ENCODE data around the gene NUFIP2.

The NUFIP2 gene

GRCh38 chr17:29242051-29242450 lies 51.9 kb downstream of the NUFIP2 start:
- TF ChIP-seq FOXM1 (IDR thresholded peaks at IDR 0.05; ENCODE audit: borderline replicate concordance, low read depth) = no peak
- TF ChIP-seq, protein P1, sequence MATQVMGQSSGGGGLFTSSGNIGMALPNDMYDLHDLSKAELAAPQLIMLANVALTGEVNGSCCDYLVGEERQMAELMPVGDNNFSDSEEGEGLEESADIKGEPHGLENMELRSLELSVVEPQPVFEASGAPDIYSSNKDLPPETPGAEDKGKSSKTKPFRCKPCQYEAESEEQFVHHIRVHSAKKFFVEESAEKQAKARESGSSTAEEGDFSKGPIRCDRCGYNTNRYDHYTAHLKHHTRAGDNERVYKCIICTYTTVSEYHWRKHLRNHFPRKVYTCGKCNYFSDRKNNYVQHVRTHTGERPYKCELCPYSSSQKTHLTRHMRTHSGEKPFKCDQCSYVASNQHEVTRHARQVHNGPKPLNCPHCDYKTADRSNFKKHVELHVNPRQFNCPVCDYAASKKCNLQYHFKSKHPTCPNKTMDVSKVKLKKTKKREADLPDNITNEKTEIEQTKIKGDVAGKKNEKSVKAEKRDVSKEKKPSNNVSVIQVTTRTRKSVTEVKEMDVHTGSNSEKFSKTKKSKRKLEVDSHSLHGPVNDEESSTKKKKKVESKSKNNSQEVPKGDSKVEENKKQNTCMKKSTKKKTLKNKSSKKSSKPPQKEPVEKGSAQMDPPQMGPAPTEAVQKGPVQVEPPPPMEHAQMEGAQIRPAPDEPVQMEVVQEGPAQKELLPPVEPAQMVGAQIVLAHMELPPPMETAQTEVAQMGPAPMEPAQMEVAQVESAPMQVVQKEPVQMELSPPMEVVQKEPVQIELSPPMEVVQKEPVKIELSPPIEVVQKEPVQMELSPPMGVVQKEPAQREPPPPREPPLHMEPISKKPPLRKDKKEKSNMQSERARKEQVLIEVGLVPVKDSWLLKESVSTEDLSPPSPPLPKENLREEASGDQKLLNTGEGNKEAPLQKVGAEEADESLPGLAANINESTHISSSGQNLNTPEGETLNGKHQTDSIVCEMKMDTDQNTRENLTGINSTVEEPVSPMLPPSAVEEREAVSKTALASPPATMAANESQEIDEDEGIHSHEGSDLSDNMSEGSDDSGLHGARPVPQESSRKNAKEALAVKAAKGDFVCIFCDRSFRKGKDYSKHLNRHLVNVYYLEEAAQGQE (IDR thresholded peaks at IDR 0.05; ENCODE audit: low read depth) = no peak
- TF ChIP-seq TAF1 (IDR thresholded peaks at IDR 0.05; ENCODE audit: low read depth) = no peak
- TF ChIP-seq RAD21 (IDR thresholded peaks at IDR 0.05; ENCODE audit: low read depth) = no peak
- TF ChIP-seq, protein P2, sequence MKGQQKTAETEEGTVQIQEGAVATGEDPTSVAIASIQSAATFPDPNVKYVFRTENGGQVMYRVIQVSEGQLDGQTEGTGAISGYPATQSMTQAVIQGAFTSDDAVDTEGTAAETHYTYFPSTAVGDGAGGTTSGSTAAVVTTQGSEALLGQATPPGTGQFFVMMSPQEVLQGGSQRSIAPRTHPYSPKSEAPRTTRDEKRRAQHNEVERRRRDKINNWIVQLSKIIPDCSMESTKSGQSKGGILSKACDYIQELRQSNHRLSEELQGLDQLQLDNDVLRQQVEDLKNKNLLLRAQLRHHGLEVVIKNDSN (IDR thresholded peaks at IDR 0.05) = no peak
- no peak for TF ChIP-seq ZBTB7A (IDR thresholded peaks at IDR 0.05; ENCODE audit: low read depth)
- TF ChIP-seq YY1 (IDR thresholded peaks at IDR 0.05; ENCODE audit: low read depth) = no peak
- TF ChIP-seq EGR1 (IDR thresholded peaks at IDR 0.05) = no peak
- no peak for TF ChIP-seq NFIC (IDR thresholded peaks at IDR 0.05)

DNA sequence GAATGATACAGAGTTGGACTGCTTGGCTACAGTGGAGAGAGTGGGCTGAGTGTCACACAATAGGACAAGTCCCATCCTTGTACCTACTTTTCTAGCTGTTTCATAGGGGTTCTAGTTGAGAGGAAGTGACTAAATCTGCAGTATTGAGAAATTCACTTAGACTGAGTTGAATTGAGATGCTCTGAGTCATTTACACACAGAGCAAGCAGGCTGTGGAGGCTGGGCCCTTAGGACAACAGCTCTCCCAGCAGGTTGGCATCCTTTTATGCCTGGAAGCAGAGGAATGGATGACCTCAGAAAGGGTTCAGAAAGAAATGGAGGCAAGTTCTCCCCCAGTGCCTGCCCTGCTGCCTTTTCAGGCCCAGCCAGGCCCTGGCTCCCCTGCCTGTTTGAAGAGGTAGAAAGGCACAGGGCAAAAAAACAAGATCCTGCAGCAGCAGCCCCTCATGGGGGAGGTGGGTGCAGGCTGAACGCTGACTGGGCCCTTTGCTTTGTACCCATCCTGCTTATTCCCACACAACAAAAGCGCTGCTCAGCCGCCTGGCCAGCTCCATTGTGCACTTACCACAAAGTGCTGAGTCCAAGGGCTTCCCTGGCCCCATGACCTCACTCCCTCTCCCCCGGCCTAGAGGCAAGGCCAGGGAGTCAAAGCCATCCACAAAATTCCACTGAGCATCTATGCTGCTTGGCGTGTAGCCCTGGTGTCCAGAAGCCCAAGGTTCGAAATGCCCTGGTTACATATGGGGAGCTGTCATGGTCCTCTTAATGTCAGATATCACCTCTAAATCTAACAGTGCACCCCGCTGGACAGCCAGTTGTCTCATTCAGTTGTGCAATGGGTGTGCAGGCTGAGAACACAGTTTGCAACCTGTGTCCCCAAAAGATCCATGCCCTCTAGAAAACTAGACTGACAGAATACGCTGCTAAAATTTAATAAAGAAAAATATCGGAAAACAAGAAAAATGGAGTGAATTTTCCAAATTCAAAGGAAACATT lies 52.7 kb downstream of the NUFIP2 start:
- TF ChIP-seq EGR1 (IDR thresholded peaks at IDR 0.05) (no peak), RAD21 (IDR thresholded peaks at IDR 0.05; ENCODE audit: low read depth) (peak; percentile 54), CEBPB (IDR thresholded peaks at IDR 0.05) (peak; percentile 70)

DNA sequence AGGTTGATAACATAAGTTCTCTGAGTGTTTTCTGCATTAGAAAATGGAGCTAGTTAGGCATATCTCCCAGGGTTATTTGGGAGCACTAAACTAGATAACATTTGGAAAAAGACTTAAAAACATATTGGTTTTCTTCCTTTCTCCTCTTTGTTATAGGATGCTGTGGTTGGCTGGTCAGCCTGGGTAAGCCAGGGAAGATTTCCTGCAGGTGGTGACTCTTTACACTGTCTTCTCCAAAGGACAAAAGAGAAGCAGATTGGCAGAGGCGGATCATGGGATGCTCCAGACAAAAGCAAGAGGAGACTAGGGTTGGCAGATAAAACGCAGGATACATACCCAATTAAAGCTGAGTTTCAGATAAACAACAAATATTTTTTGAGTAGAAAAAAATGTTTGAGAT lies 53.5 kb downstream of the NUFIP2 start:
- TF ChIP-seq, protein P2 (IDR thresholded peaks at IDR 0.05) = no peak
- TF ChIP-seq TEAD4 (IDR thresholded peaks at IDR 0.05) = no peak
- TF ChIP-seq RAD21 (IDR thresholded peaks at IDR 0.05; ENCODE audit: low read depth) = no peak
- no peak for TF ChIP-seq FOXM1 (IDR thresholded peaks at IDR 0.05; ENCODE audit: borderline replicate concordance, low read depth)
- TF ChIP-seq TAF1 (IDR thresholded peaks at IDR 0.05; ENCODE audit: low read depth) = no peak
- TF ChIP-seq CEBPB (IDR thresholded peaks at IDR 0.05) = no peak
- no peak for TF ChIP-seq MAX (IDR thresholded peaks at IDR 0.05)
- no peak for TF ChIP-seq ZBTB7A (IDR thresholded peaks at IDR 0.05; ENCODE audit: low read depth)
- no peak for TF ChIP-seq YY1 (IDR thresholded peaks at IDR 0.05; ENCODE audit: low read depth)
- TF ChIP-seq, protein P1 (IDR thresholded peaks at IDR 0.05; ENCODE audit: low read depth) = no peak
- TF ChIP-seq EP300 (IDR thresholded peaks at IDR 0.05; ENCODE audit: borderline replicate concordance) = no peak
- no peak for TF ChIP-seq EGR1 (IDR thresholded peaks at IDR 0.05)
- no peak for TF ChIP-seq TCF12 (IDR thresholded peaks at IDR 0.05; ENCODE audit: low read depth)
- no peak for TF ChIP-seq NFIC (IDR thresholded peaks at IDR 0.05)

DNA sequence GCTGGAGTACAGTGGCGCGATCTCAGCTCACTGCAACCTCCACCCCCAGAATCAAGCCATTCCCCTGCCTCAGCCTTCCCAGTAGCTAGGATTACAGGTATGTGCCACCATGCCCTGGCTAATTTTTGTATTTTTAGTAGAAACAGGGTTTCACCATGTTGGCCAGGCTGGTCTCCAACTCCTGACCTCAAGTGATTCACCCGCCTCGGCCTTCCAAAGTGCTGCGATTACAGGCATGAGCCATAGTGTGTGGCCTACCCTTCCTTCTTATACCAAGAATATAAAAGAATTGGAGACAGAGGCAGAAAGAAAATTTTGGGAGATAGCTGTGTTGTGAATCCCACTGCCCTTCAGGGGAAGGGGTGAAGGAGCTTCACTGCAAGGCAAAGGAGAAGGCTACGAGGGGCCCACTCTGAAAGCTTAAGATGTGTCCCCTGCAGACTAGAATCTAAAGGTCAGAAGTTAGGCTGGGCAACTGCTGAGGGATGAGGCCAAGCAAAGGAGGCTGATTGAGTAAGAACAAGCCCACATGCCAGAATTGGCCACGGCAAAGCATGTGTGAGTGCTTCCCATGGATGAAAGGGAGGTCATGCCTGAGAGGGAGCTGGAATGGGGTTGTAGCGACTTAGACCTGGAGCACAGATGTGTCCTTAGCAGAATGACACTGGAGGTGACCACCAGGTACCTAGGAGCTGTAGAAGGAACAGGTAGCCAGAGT lies 55.7 kb downstream of the NUFIP2 start:
- TF ChIP-seq, protein P2 (IDR thresholded peaks at IDR 0.05) = no peak
- TF ChIP-seq TCF12 (IDR thresholded peaks at IDR 0.05; ENCODE audit: low read depth) (no peak), TAF1 (IDR thresholded peaks at IDR 0.05; ENCODE audit: low read depth) (no peak), ZBTB7A (IDR thresholded peaks at IDR 0.05; ENCODE audit: low read depth) (no peak), TEAD4 (IDR thresholded peaks at IDR 0.05) (no peak), EP300 (IDR thresholded peaks at IDR 0.05; ENCODE audit: borderline replicate concordance) (no peak), EGR1 (IDR thresholded peaks at IDR 0.05) (no peak), CREB1 (IDR thresholded peaks at IDR 0.05; ENCODE audit: low read depth) (no peak), NFIC (IDR thresholded peaks at IDR 0.05) (no peak), RAD21 (IDR thresholded peaks at IDR 0.05; ENCODE audit: low read depth) (no peak), FOXM1 (IDR thresholded peaks at IDR 0.05; ENCODE audit: borderline replicate concordance, low read depth) (no peak)
- TF ChIP-seq, protein P1 (IDR thresholded peaks at IDR 0.05; ENCODE audit: low read depth) = no peak

All from Ishikawa (cell line).